Hippocampal formation (tissue), 2 donors: Measurements from ENCODE around the gene FAM163B.

Experiments
- DNase-seq, 2 donors: peaks; one replicate each; lab custom pipeline; 2025; lab: John Stamatoyannopoulos, UW

The FAM163B gene

GRCh38 chr9:133543772-133544467, 65.3 kb downstream of the FAM163B start:
- DNase-seq: no peak

GRCh38 chr9:133542002-133542401, 67.2 kb downstream of the FAM163B start:
- no peak for DNase-seq

GRCh38 chr9:133540698-133541025, 68.5 kb downstream of the FAM163B start:
- DNase-seq: no peak

- DNase-seq: no peak
Observed at GRCh38 chr9:133539991-133540697, 69.0 kb downstream of the FAM163B start.

- DNase-seq: peak in 1 of 2 donors; percentile 56
Observed at GRCh38 chr9:133538851-133539833, 70.0 kb downstream of the FAM163B start.

- no peak for DNase-seq
Observed at GRCh38 chr9:133538176-133538575, 71.0 kb downstream of the FAM163B start.

- DNase-seq: no peak
Observed at GRCh38 chr9:133537257-133537656, 71.9 kb downstream of the FAM163B start.

- DNase-seq: no peak
Observed at GRCh38 chr9:133536536-133536935, 72.7 kb downstream of the FAM163B start.

- no peak for DNase-seq
Observed at GRCh38 chr9:133536080-133536479, 73.1 kb downstream of the FAM163B start.

GRCh38 chr9:133535306-133535877, 73.8 kb downstream of the FAM163B start:
- no peak for DNase-seq

GRCh38 chr9:133534346-133535291, 74.6 kb downstream of the FAM163B start, which contains the start of gene ADAMTSL2:
Gene ADAMTSL2 (plus strand): TSS chr9:133534704. CDS start chr9:133536713, 2,009 bp downstream.
- DNase-seq: peak; percentile 46 to 62

- no peak for DNase-seq
Observed at GRCh38 chr9:133533857-133534256, 75.3 kb downstream of the FAM163B start.

GRCh38 chr9:133532937-133533668, 76.1 kb downstream of the FAM163B start:
- peak in 1 of 2 donors; percentile 55 for DNase-seq

GRCh38 chr9:133531293-133531692, 77.9 kb downstream of the FAM163B start:
- no peak for DNase-seq

- DNase-seq: no peak
Observed at GRCh38 chr9:133529874-133530273, 79.3 kb downstream of the FAM163B start.

- DNase-seq: no peak
Observed at GRCh38 chr9:133529457-133529856, 79.7 kb downstream of the FAM163B start.

- no peak for DNase-seq
Observed at GRCh38 chr9:133528876-133529241, 80.3 kb downstream of the FAM163B start.

GRCh38 chr9:133528001-133528875, 81.0 kb downstream of the FAM163B start:
- DNase-seq: no peak

- DNase-seq: peak in 1 of 2 donors; percentile 28
Observed at GRCh38 chr9:133527444-133527920, 81.7 kb downstream of the FAM163B start.
